ENCODE measurements around the gene PHF24.

GRCh38 chr9:34997379-34997781, 39.3 kb downstream of the PHF24 start:
- TF ChIP-seq, protein P1, sequence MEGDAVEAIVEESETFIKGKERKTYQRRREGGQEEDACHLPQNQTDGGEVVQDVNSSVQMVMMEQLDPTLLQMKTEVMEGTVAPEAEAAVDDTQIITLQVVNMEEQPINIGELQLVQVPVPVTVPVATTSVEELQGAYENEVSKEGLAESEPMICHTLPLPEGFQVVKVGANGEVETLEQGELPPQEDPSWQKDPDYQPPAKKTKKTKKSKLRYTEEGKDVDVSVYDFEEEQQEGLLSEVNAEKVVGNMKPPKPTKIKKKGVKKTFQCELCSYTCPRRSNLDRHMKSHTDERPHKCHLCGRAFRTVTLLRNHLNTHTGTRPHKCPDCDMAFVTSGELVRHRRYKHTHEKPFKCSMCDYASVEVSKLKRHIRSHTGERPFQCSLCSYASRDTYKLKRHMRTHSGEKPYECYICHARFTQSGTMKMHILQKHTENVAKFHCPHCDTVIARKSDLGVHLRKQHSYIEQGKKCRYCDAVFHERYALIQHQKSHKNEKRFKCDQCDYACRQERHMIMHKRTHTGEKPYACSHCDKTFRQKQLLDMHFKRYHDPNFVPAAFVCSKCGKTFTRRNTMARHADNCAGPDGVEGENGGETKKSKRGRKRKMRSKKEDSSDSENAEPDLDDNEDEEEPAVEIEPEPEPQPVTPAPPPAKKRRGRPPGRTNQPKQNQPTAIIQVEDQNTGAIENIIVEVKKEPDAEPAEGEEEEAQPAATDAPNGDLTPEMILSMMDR (conservative IDR thresholded peaks at IDR 0.05; ENCODE audit: low read length) = no peak
- no peak for TF ChIP-seq EZH2phosphoT487 (IDR thresholded peaks at IDR 0.05; ENCODE audit: borderline replicate concordance)
